GM21723 (cell line): ENCODE measurements around the gene CCL25.
"Not testable (repeated sequence)": the region's sequence is repeated elsewhere in the genome, so short reads cannot be mapped to it uniquely, and the experiment has no call there.

ENCODE experiments used
- ATAC-seq: cut with Tn5 transposase; IDR thresholded peaks from one replicate; pipeline ENCODE4 v1.9.1; 2021; ENCODE audit warnings: mild to moderate bottlenecking, moderate library complexity; ENCODE audit not compliant: unreplicated experiment

Gene CCL25

DNA sequence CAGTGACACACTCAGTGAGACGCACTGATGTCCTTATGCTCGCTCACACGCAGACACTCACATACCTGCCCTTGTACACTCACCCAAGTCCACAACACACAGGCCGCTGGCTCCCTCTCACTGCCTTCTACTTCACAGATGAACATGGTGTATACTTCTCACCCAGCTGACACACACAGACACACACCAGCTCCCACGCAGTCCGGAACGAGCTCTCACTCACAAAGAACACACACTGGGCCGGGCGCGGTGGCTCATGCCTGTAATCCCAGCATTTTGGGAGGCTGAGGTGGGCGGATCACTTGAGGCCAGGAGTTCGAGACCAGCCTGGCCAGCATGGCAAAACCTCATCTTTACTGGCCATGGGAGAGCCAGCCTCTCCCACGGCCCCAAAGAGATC is 31.6 kb downstream of the CCL25 start:
- no peak for ATAC-seq

GRCh38 chr19:8085598-8086408 is 33.2 kb downstream of the CCL25 start:
- ATAC-seq, result no peak

- no peak for ATAC-seq
Measured at GRCh38 chr19:8086849-8087248, 34.3 kb downstream of the CCL25 start.

DNA sequence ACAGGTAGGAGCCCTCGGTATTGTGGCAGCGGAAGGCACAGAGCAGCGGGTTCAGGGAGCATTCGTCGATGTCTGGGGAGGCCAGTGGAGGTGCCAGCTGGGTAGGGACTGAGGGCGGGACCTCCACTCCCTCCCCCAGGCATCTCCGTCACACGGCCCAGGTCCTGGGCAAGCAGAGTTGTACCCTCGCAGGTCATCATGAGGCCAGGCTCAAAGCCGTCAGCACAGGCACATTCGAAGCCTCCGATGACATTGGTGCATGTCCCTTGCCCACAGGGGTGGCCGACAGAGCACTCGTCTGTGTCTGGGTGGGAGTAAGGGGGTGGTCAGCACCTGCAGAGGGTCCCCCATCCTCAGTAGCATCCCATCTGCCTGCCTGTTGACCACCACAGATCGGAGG is 35.3 kb downstream of the CCL25 start:
- ATAC-seq, result no peak

- no peak for ATAC-seq
Measured at GRCh38 chr19:8088752-8089663, 36.4 kb downstream of the CCL25 start.

DNA sequence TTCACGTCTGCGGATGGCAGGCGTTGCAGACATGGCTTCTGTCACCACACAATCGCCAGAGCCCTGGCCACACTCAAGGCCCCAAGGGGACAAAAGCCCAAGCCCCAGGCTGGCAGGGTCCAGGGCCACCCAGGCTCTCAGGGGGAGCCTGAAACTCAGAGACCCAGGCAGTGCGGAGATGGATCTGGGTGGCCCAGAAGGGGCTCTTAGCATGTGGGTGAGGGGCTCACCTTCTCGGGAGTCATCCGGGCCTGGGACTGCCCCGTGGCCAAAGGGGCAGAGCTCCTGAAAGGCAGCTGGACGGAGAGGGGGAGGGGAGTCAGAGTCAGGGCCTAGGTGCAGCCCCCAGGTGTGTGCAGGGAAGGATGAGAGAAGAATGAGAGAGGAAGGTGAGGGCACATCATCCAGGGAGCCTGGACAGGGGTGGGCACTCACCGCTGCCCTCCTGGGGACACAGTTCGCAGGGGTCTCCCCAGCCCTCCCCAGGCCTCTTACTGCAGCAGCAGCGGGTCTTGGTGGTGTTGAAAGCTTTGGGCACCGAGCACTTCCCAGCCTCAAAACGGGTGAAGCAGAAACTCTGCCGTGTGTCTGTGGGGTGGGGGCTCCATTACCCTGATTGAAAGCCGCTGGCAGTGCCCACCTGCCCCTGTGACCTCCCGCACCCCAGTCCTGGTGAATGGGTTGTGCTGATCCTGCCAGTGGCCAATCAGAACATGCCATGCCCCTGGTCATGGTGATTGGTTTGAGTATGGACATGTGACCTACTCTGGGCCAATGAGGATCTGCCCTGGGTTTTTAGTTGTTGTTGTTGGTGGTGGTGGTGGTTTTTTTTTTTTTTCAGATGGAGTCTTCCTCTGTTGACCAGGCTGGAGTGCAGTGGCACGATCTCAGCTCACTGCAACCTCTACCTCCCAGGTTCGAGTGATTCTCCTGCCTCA is 37.4 kb downstream of the CCL25 start:
- no peak for ATAC-seq

DNA sequence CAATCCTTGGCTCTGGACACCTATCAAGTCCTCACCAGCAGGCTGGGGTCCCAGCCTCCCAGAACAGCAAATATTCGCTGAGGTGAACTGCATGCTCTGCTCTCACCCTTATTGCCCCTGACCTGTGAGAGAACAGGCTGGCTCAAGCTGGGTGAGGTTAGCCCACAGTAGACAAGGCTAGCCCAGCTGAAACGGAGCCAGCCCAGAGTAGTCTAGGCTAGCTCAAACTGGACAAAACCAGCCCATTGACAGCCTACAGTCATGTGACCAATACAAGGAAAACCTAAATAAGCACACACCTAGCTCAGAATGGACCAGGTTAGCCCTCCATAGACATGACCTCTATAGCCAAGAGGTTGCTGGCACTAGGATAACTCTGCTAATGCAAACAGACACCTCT is 38.4 kb downstream of the CCL25 start:
- ATAC-seq, result no peak

DNA sequence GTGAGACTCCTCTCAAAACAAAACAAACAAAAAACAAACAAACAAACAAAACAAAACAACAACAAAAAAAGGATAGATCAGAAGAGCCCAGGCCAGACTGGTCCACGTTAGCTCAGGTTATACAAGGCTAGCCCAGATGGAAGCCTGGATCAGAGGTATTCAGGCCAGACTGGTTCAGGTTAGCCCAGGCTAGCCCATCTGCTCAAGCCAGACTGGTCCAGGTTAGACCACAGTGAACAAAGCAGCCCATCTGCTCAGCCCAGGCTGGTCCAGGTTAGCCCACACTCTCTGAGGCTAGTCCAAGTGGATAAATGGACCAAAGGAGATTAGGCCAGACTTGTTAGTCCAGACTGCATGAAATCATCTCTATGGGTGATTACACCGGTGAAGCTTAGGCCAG is 41.2 kb downstream of the CCL25 start:
- ATAC-seq, result no peak

- ATAC-seq, result no peak
Measured at GRCh38 chr19:8094336-8094735, 41.8 kb downstream of the CCL25 start.

DNA sequence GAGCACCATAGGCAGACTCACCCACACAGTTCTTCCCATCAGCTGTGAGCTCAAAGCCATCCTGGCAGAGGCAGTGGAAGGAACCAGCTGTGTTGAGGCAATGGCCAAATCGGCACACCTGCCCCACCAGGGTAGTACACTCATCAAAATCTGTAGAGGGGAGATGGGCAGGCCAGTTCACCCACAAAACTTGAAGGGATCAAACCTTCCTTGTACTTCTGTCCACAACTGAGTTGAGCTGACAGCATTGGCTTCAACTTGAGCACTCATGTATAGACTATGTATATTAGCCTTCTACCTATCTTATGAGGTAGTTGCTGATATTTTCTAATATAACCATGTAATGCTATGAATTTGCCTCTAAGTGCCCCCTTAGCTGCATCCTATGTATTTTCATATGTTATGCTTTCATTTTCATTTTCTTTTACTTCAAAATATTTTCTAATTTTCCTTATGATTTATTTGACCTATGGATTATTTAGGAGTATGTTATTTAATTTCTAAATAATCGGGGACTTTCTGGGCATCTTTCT is 42.9 kb downstream of the CCL25 start:
- ATAC-seq, result no peak

DNA sequence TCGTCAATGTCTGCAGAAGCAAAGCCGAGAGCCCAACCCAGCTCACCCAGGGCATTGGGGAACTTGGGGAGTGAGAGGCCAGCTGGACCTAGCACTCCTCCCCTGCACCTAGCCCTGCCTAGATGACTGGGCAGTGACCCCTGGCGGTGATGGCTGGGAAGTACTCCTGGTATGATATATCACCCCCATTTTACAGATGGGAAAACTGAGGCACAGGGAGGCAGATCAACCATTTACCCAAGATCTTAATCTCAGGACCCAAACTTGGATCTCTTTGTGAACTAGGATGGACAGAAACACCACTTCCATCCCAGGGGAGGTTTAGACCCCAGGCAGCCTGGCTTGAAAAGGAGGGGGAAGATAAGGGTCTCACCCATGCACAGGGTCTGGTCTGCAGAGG is 43.5 kb downstream of the CCL25 start:
- no peak for ATAC-seq

DNA sequence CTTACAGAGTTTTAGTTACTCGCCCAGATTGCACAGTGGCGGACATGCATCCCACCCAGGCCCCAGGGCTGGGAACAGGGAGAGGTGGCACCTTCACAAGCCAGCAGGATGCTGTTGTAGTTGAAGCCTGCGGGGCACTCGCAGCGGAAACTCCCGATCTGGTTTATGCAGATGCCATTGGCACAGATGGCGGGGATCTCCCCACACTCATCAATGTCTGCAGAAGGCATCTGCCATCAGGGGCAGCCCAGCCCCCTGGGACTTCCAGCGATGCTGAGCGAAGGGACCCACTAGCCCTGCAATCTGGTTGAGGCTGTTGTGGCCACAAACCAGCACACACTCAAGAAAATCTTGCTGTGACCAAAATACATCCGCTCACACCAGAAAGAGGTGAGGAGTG is 44.6 kb downstream of the CCL25 start:
- ATAC-seq, result no peak

- no peak for ATAC-seq
Measured at GRCh38 chr19:8097681-8098567, 45.4 kb downstream of the CCL25 start.

GRCh38 chr19:8101311-8101710 is 48.8 kb downstream of the CCL25 start:
- no peak for ATAC-seq

DNA sequence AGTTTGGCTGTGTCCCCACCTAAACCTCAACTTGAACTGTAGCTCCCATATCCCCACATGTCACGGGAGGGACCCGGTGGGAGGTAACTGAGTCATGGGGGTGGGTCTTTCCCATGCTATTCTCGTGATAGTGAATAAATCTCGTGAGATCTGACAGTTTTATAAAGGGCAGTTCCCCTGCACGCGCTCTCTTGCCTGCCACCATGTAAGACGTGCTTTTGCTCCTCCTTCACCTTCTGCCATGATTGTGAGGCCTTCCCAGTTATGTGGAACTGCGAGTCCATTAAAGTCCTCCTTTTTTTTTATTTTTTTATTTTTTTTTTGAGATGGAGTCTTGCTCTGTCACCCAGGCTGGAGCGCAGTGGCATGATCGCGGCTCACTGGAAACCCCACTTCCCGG is 49.4 kb downstream of the CCL25 start:
- not testable (repeated sequence) for ATAC-seq

DNA sequence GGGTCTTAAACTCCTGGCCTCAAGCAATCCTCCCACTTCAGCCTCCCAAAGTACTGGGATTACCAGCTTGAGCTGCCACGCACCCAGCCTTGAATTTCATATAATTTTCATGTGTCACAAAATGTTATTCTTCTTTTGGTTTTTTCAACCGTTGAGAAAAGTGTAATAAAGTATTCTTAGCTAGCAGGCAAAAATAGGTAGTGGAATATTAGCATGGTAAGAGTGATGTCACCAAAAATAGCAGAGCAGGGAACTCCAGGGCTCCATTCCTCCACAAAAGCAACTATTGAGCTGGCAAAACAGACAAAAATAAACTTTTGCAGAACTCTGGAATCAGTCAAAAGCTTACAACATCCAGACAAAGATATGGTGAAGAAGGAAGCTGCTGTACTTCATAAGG is 52.9 kb downstream of the CCL25 start:
- no peak for ATAC-seq

- ATAC-seq, result no peak
Measured at GRCh38 chr19:8107301-8107903, 54.8 kb downstream of the CCL25 start.

DNA sequence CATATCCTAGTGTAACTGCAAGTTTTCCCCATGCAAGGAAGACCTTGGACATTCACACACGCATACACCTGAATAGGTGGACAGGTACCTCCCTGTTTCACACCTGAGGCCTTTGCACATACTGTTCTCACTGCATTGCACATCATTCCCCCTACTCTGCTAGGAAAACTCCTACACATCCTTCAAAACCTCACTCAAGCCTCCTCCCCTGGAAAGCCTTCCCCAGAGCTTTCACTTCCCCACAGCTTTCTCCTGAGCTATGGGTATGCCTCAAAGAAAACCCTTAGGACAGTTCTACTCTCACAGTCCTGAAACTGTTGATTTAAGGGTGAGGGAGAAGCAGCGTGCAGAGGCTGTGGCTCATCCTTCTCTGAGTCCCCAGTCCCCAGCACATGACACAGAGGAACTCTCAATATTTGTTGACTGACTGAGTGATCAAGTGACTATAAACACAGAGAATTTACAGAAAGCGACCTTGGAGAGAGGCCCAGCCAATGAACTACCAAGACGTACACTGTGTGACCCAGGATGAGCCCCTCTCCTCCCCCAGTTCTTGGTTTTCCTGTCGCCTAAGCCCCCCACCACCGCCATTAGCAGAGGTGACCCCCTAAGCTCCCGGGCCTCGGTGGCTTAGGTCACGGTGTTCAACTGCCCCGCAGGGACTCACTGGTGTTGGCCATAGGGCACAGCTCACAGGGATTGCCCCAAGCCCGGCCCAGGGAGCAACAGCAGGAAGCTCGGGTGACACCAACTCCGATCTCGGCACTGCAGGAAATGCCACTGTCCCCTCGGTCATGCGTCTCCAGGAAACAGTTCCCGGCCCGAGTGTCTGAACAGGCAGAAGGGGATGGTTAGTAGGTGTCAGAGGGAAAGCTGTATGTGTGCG is 56.2 kb downstream of the CCL25 start:
- no peak for ATAC-seq
